Measurements from ENCODE around the gene DYRK1A.

The DYRK1A gene

GRCh38 chr21:37383086-37383485, 16.5 kb downstream of the DYRK1A start:
- TF ChIP-seq CSDC2 (CRISPR knock-in tag; IDR thresholded peaks at IDR 0.05): no peak
- TF ChIP-seq TCF4 (CRISPR knock-in tag; IDR thresholded peaks at IDR 0.05; ENCODE audit: borderline replicate concordance): no peak
- no peak for TF ChIP-seq PPARA (CRISPR knock-in tag; IDR thresholded peaks at IDR 0.05; ENCODE audit: borderline replicate concordance)
- no peak for TF ChIP-seq ZNF8 (CRISPR knock-in tag; IDR thresholded peaks at IDR 0.05)
- TF ChIP-seq ZNF70 (CRISPR knock-in tag; IDR thresholded peaks at IDR 0.05): no peak
- no peak for TF ChIP-seq POU6F1 (CRISPR knock-in tag; IDR thresholded peaks at IDR 0.05; ENCODE audit: borderline replicate concordance, low read depth)
- ATAC-seq: no peak

DNA sequence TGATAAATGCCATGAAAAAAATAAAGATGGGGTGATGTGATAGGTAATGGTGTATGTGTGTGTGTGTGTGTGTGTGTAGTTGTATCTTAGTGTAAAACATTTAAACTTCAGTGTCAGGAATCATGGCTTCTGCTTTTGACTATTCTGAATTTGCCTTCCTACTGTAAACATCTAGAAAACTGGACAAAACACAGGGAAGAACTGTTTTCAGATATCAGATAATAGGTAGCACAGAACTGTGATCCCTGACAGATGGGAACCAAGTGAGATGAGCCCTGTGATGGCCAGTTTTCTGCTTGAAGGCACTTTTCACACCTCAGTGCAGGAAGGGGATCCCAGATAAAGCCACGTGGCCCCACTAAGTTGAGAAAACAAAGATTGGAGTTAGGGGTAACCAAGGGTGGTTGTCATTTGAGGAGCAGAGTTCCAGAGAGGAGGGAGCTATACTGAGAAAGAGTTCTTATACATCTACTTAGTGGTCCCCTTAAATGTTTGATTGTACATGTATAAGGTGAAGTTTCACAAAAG, 17.3 kb downstream of the DYRK1A start:
- TF ChIP-seq GLIS3 (CRISPR knock-in tag; IDR thresholded peaks at IDR 0.05): no peak
- no peak for TF ChIP-seq ARNTL (CRISPR knock-in tag; IDR thresholded peaks at IDR 0.05; ENCODE audit: borderline replicate concordance, low read depth)
- no peak for TF ChIP-seq ZNF565 (CRISPR knock-in tag; conservative IDR thresholded peaks at IDR 0.05; ENCODE audit: low read depth)
- no peak for TF ChIP-seq PPARA (CRISPR knock-in tag; IDR thresholded peaks at IDR 0.05; ENCODE audit: borderline replicate concordance)
- TF ChIP-seq OSR1 (CRISPR knock-in tag; IDR thresholded peaks at IDR 0.05): no peak
- TF ChIP-seq ISL1 (CRISPR knock-in tag; IDR thresholded peaks at IDR 0.05): no peak
- TF ChIP-seq TSHZ2 (CRISPR knock-in tag; IDR thresholded peaks at IDR 0.05): no peak
- TF ChIP-seq ESRRG (CRISPR knock-in tag; IDR thresholded peaks at IDR 0.05): no peak
- TF ChIP-seq, protein P1, sequence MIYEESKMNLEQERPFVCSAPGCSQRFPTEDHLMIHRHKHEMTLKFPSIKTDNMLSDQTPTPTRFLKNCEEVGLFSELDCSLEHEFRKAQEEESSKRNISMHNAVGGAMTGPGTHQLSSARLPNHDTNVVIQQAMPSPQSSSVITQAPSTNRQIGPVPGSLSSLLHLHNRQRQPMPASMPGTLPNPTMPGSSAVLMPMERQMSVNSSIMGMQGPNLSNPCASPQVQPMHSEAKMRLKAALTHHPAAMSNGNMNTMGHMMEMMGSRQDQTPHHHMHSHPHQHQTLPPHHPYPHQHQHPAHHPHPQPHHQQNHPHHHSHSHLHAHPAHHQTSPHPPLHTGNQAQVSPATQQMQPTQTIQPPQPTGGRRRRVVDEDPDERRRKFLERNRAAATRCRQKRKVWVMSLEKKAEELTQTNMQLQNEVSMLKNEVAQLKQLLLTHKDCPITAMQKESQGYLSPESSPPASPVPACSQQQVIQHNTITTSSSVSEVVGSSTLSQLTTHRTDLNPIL (CRISPR knock-in tag; IDR thresholded peaks at IDR 0.05; ENCODE audit: low read depth): no peak
- no peak for TF ChIP-seq ZNF70 (CRISPR knock-in tag; IDR thresholded peaks at IDR 0.05)
- ATAC-seq: no peak

DNA sequence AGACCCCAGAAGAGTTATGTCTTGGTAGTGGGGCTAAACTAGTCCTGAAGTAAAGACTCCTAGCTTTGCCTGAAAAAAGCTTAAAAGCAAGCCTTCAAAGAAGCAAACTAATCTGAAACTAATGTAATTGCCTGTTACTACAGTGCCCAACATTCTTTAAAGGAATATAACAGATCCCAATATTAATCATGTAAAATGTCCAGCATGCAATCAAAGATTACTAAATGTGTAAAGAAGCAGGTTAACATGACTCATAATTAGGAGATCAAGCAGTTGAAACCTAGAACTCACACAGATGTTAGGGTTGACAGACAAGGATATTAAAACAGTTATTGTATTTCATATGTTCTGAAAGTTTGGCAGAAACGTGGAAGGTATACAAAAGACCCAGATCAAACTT, 17.8 kb downstream of the DYRK1A start:
- no peak for ATAC-seq
- TF ChIP-seq, protein P1 (CRISPR knock-in tag; IDR thresholded peaks at IDR 0.05; ENCODE audit: low read depth): no peak
- no peak for TF ChIP-seq ZNF8 (CRISPR knock-in tag; IDR thresholded peaks at IDR 0.05)
- TF ChIP-seq CSDC2 (CRISPR knock-in tag; IDR thresholded peaks at IDR 0.05): no peak
- no peak for TF ChIP-seq OSR1 (CRISPR knock-in tag; IDR thresholded peaks at IDR 0.05)
- no peak for TF ChIP-seq ZNF565 (CRISPR knock-in tag; conservative IDR thresholded peaks at IDR 0.05; ENCODE audit: low read depth)
- TF ChIP-seq ISL1 (CRISPR knock-in tag; IDR thresholded peaks at IDR 0.05): no peak
- no peak for TF ChIP-seq POU6F1 (CRISPR knock-in tag; IDR thresholded peaks at IDR 0.05; ENCODE audit: borderline replicate concordance, low read depth)
- no peak for TF ChIP-seq RARB (CRISPR knock-in tag; IDR thresholded peaks at IDR 0.05)
- TF ChIP-seq GLIS3 (CRISPR knock-in tag; IDR thresholded peaks at IDR 0.05): no peak
- TF ChIP-seq, protein P2, sequence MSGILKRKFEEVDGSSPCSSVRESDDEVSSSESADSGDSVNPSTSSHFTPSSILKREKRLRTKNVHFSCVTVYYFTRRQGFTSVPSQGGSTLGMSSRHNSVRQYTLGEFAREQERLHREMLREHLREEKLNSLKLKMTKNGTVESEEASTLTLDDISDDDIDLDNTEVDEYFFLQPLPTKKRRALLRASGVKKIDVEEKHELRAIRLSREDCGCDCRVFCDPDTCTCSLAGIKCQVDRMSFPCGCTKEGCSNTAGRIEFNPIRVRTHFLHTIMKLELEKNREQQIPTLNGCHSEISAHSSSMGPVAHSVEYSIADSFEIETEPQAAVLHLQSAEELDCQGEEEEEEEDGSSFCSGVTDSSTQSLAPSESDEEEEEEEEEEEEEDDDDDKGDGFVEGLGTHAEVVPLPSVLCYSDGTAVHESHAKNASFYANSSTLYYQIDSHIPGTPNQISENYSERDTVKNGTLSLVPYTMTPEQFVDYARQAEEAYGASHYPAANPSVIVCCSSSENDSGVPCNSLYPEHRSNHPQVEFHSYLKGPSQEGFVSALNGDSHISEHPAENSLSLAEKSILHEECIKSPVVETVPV (CRISPR knock-in tag; IDR thresholded peaks at IDR 0.05): no peak
- TF ChIP-seq ZC3H10 (CRISPR knock-in tag; IDR thresholded peaks at IDR 0.05): no peak
- TF ChIP-seq ARNTL (CRISPR knock-in tag; IDR thresholded peaks at IDR 0.05; ENCODE audit: borderline replicate concordance, low read depth): no peak
- no peak for TF ChIP-seq ZNF70 (CRISPR knock-in tag; IDR thresholded peaks at IDR 0.05)
